GM23248 (cell line): ENCODE measurements around the gene SUMF1.

Experiments used
- EZH2 ChIP-seq: fragments of 200-600 bp; sonication (generic); IDR thresholded peaks from 2 replicates; pipeline ENCODE4 v1.6.1; 2018; ENCODE audit warnings: antibody characterized with exemption, mild to moderate bottlenecking; ENCODE audit not compliant: insufficient read depth, poor library complexity, severe bottlenecking
- EZH2phosphoT487 ChIP-seq: fragments of 200-600 bp; sonication (generic); IDR thresholded peaks from 2 replicates; pipeline ENCODE4 v1.6.1; 2018; ENCODE audit warnings: antibody characterized with exemption, moderate library complexity, mild to moderate bottlenecking, low read depth; ENCODE audit not compliant: insufficient read depth

GRCh38 chr3:4311496-4311895 is 155.6 kb downstream of the SUMF1 start:
- TF ChIP-seq EZH2, result no peak
- no peak for TF ChIP-seq EZH2phosphoT487
